GM12892 (cell line): ENCODE results near the gene TEF.

ENCODE experiments used
- POLR2A ChIP-seq: IDR thresholded peaks from 2 replicates; pipeline ENCODE4 v1.6.1; 2011; ENCODE audit warnings: low read depth, low read length, control low read depth
- POLR2AphosphoS5 ChIP-seq: IDR thresholded peaks from 2 replicates; pipeline ENCODE4 v1.6.1; 2011; ENCODE audit warnings: low read depth, low read length, control low read depth
- TAF1 ChIP-seq: IDR thresholded peaks from 2 replicates; pipeline ENCODE4 v1.6.1; 2011; ENCODE audit warnings: low read depth, mild to moderate bottlenecking, control low read depth, low read length, borderline replicate concordance

DNA sequence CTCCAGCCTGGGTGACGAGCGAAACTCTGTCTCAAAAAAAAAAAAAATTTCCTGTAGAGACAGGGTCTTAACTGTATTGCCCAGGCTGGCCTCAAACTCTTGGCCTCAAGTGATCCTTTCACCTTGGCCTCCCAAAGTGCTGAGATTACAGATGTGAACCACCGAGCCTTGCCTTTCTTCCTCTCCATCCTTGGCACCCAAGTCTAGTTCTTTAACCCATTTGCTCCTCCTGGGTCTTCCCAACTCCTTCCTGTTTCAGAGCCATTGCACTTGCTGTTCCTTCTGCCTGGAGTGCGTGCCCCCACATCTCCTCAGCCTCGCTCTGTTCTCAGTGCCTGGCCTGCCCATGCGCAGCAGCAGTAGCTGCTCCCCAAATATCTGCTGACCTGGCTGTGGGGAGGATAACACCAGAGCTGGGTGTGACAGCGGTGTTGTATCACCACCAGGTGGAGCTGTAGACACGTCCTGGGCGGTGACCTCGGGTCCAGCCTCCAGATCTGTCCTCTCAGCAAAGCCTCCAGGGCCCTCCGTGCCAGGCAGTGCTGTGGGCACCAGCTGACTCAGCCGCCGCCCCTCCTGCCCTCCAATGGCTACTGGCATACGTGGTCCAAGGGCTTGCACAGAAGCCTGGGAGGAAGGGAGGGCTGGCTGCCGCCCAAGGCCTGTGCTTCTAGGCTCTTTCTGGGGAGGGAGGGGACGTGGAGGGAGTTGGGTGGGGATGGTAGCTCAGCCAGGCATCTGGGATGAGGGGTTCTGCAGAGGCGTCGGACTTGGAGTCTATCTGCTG, 22.0 kb downstream of the TEF start:
- TF ChIP-seq POLR2A = no peak
- no peak for TF ChIP-seq POLR2AphosphoS5
- TF ChIP-seq TAF1 = no peak
